ENCODE measurements around the gene CRCP. TPM values are rescaled to one million over a fixed set of nuclear protein-coding genes. Genes with fewer than 3 reads are reported as not detected.
"Not testable (repeated sequence)": the region's sequence is repeated elsewhere in the genome, so short reads cannot be mapped to it uniquely, and the experiment has no call there.

CRCP gene
- total and polyA plus RNA-seq, 7 experiments from 2014 or later, result 27.3 to 37.9 (median 32.1) TPM

GRCh38 chr7:66103994-66104393 lies 10.7 kb upstream of the CRCP start:
- H3K9me3 Mint-ChIP-seq; H3K4me3 Mint-ChIP-seq; H3K9me3 ChIP-seq (ENCODE audit: control insufficient read depth in 2 of 3, low read length in 3 of 3); H3K27me3 ChIP-seq (ENCODE audit: control insufficient read depth in 2 of 2, insufficient read depth in 2 of 2, low read length in 2 of 2); ATAC-seq; DNase-seq; H3K4me3 ChIP-seq (ENCODE audit: low read length); intact Hi-C loops (cut with micrococcal nuclease); H3K36me3 ChIP-seq (ENCODE audit: control insufficient read depth in 2 of 3, insufficient read depth in 3 of 3, low read length in 3 of 3); H3K36me3 Mint-ChIP-seq; H3K4me1 ChIP-seq (ENCODE audit: control insufficient read depth in 2 of 2, insufficient read depth in 2 of 2, low read length in 2 of 2); H3K27ac Mint-ChIP-seq; CTCF ChIA-PET; H3K27ac ChIP-seq (ENCODE audit: low read depth, low read length); H3K27me3 Mint-ChIP-seq: not testable (repeated sequence)
- POLR2A ChIA-PET, result interaction anchor here (0.7 kb wide), 1 partner anchor 1236 kb away, joined by 4 read pairs; no protein-coding TSS in a partner anchor
- H3K4me1 Mint-ChIP-seq, result peaks cover 11 to 15% (median 11%) of the 10 kb centered on the region in 7 donors

- Histone ChIP-seq H3K36me3 (ENCODE audit: control insufficient read depth in 2 of 3, insufficient read depth in 3 of 3, low read length in 3 of 3) (no peaks in the 10 kb centered on the region), H3K4me3 (ENCODE audit: low read length) (no peak overlapping the region), H3K9me3 (ENCODE audit: control insufficient read depth in 2 of 3, low read length in 3 of 3) (no peaks in the 10 kb centered on the region), H3K4me1 (ENCODE audit: control insufficient read depth in 2 of 2, insufficient read depth in 2 of 2, low read length in 2 of 2) (no peaks in the 10 kb centered on the region), H3K27me3 (ENCODE audit: control insufficient read depth in 2 of 2, insufficient read depth in 2 of 2, low read length in 2 of 2) (no peaks in the 10 kb centered on the region), H3K27ac (ENCODE audit: low read depth, low read length) (no peak overlapping the region)
- Mint-ChIP-seq H3K4me3 (no peak overlapping the region), H3K9me3 (no peaks in the 10 kb centered on the region), H3K36me3 (peaks cover 0 to 3% (median 0%) of the 10 kb centered on the region in 5 donors), H3K4me1 (peaks cover 1 to 6% (median 2%) of the 10 kb centered on the region in 7 donors), H3K27ac (peak overlapping the region in 1 of 9 donors; percentile 18), H3K27me3 (no peaks in the 10 kb centered on the region)
- CTCF ChIA-PET, result no interaction called here
- intact Hi-C loops (cut with micrococcal nuclease), result no loop called here
- no peak for DNase-seq
- no peak for ATAC-seq
- POLR2A ChIA-PET, result interaction anchor here (0.7 to 0.8 kb wide), 2 partner anchors 10 kb away, joined by 3 read pairs; no protein-coding TSS in a partner anchor
These were observed 9.3 kb upstream of the CRCP start for GRCh38 chr7:66105263-66105748.

GRCh38 chr7:66108410-66108809 lies 6.2 kb upstream of the CRCP start:
- H3K4me3 Mint-ChIP-seq; intact Hi-C loops (cut with micrococcal nuclease); H3K9me3 ChIP-seq (ENCODE audit: control insufficient read depth in 2 of 3, low read length in 3 of 3); H3K27me3 ChIP-seq (ENCODE audit: control insufficient read depth in 2 of 2, insufficient read depth in 2 of 2, low read length in 2 of 2); H3K4me3 ChIP-seq (ENCODE audit: low read length); H3K36me3 ChIP-seq (ENCODE audit: control insufficient read depth in 2 of 3, insufficient read depth in 3 of 3, low read length in 3 of 3); H3K27ac ChIP-seq (ENCODE audit: low read depth, low read length); H3K4me1 ChIP-seq (ENCODE audit: control insufficient read depth in 2 of 2, insufficient read depth in 2 of 2, low read length in 2 of 2); H3K9me3 Mint-ChIP-seq; H3K36me3 Mint-ChIP-seq; H3K27me3 Mint-ChIP-seq; H3K4me1 Mint-ChIP-seq; DNase-seq; H3K27ac Mint-ChIP-seq; ATAC-seq: not testable (repeated sequence)
- ChIA-PET POLR2A (interaction anchor here (0.6 kb wide), 1 partner anchor 926 kb away, joined by 3 read pairs; no protein-coding TSS in a partner anchor), CTCF (interaction anchor here (0.7 kb wide), 1 partner anchor 321 kb away, joined by 3 read pairs; no protein-coding TSS in a partner anchor)

- no peak overlapping the region for H3K27ac Mint-ChIP-seq
- peaks cover 5 to 11% of the 10 kb centered on the region in 2 donors for H3K4me1 ChIP-seq (ENCODE audit: control insufficient read depth in 2 of 2, insufficient read depth in 2 of 2, low read length in 2 of 2)
- H3K4me3 ChIP-seq (ENCODE audit: low read length), result no peak overlapping the region
- ATAC-seq, result no peak
- no peak overlapping the region for H3K4me3 Mint-ChIP-seq
- H3K4me1 Mint-ChIP-seq, result peaks cover 1 to 16% (median 11%) of the 10 kb centered on the region in 7 donors
- H3K27ac ChIP-seq (ENCODE audit: low read depth, low read length), result no peak overlapping the region
- no peaks in the 10 kb centered on the region for H3K9me3 ChIP-seq (ENCODE audit: control insufficient read depth in 2 of 3, low read length in 3 of 3)
- intact Hi-C loops (cut with micrococcal nuclease), result loop anchor here (10.0 kb wide), 5 partner anchors 94 to 1796 kb away; partner anchors contain the start of genes TPST1 (in 1 of the 2) and ZNF736 (in 1 of the 2)
- no peak for DNase-seq
- no peaks in the 10 kb centered on the region for H3K27me3 Mint-ChIP-seq
- H3K36me3 ChIP-seq (ENCODE audit: control insufficient read depth in 2 of 3, insufficient read depth in 3 of 3, low read length in 3 of 3), result peaks cover 0 to 5% (median 0%) of the 10 kb centered on the region in 3 experiments
- H3K9me3 Mint-ChIP-seq, result peaks cover 0 to 5% (median 0%) of the 10 kb centered on the region in 11 donors
- ChIA-PET CTCF (no interaction called here), POLR2A (no interaction called here)
- H3K36me3 Mint-ChIP-seq, result peaks cover 0 to 9% (median 3%) of the 10 kb centered on the region in 5 donors
- no peaks in the 10 kb centered on the region for H3K27me3 ChIP-seq (ENCODE audit: control insufficient read depth in 2 of 2, insufficient read depth in 2 of 2, low read length in 2 of 2)
These were observed 3.8 kb upstream of the CRCP start for GRCh38 chr7:66110856-66111255.

GRCh38 chr7:66116680-66117420 lies 2.2 kb downstream of the CRCP start:
- H3K27ac ChIP-seq (ENCODE audit: low read depth, low read length); H3K9me3 Mint-ChIP-seq; POLR2A ChIA-PET; CTCF ChIA-PET; H3K27me3 Mint-ChIP-seq; H3K4me3 ChIP-seq (ENCODE audit: low read length); ATAC-seq; DNase-seq; H3K27me3 ChIP-seq (ENCODE audit: control insufficient read depth in 2 of 2, insufficient read depth in 2 of 2, low read length in 2 of 2); H3K36me3 ChIP-seq (ENCODE audit: control insufficient read depth in 2 of 3, insufficient read depth in 3 of 3, low read length in 3 of 3); H3K9me3 ChIP-seq (ENCODE audit: control insufficient read depth in 2 of 3, low read length in 3 of 3): not testable (repeated sequence)
- Mint-ChIP-seq H3K4me1 (peaks cover 28 to 62% (median 53%) of the 10 kb centered on the region in 7 donors), H3K36me3 (peaks cover 0 to 19% (median 9%) of the 10 kb centered on the region in 5 donors), H3K27ac (peak overlapping the region in 8 of 9 donors; percentile 35 to 98 (median 66)), H3K4me3 (peak overlapping the region; percentile 43 to 98 (median 76))
- H3K4me1 ChIP-seq (ENCODE audit: control insufficient read depth in 2 of 2, insufficient read depth in 2 of 2, low read length in 2 of 2), result peaks cover 14 to 26% of the 10 kb centered on the region in 2 donors
- intact Hi-C loops (cut with micrococcal nuclease), result loop anchor here (10.0 kb wide), 5 partner anchors 88 to 1802 kb away; partner anchors contain the start of genes TPST1 (in 1 of the 2) and ZNF736 (in 1 of the 2)

- ChIA-PET POLR2A (no interaction called here), CTCF (no interaction called here)
- Histone ChIP-seq H3K27ac (ENCODE audit: low read depth, low read length) (no peak overlapping the region), H3K27me3 (ENCODE audit: control insufficient read depth in 2 of 2, insufficient read depth in 2 of 2, low read length in 2 of 2) (no peaks in the 10 kb centered on the region), H3K9me3 (ENCODE audit: control insufficient read depth in 2 of 3, low read length in 3 of 3) (no peaks in the 10 kb centered on the region), H3K36me3 (ENCODE audit: control insufficient read depth in 2 of 3, insufficient read depth in 3 of 3, low read length in 3 of 3) (peaks cover 0 to 7% (median 0%) of the 10 kb centered on the region in 3 experiments), H3K4me1 (ENCODE audit: control insufficient read depth in 2 of 2, insufficient read depth in 2 of 2, low read length in 2 of 2) (peaks cover 19 to 26% of the 10 kb centered on the region in 2 donors), H3K4me3 (ENCODE audit: low read length) (no peak overlapping the region)
- Mint-ChIP-seq H3K27me3 (no peaks in the 10 kb centered on the region), H3K4me1 (peaks cover 28 to 68% (median 57%) of the 10 kb centered on the region in 7 donors), H3K27ac (peak overlapping the region in 3 of 9 donors; percentile 26 to 67 (median 44)), H3K9me3 (peaks cover 0 to 5% (median 0%) of the 10 kb centered on the region in 11 donors), H3K4me3 (peak overlapping the region in 4 of 10 donors; percentile 9 to 32 (median 18)), H3K36me3 (peaks cover 0 to 19% (median 9%) of the 10 kb centered on the region in 5 donors)
- no peak for ATAC-seq
- no peak for DNase-seq
- intact Hi-C loops (cut with micrococcal nuclease), result loop anchor here (10.0 kb wide), 5 partner anchors 86 to 1804 kb away; partner anchors contain the start of genes TPST1 (in 1 of the 2) and ZNF736 (in 1 of the 2)
These were observed 4.0 kb downstream of the CRCP start for GRCh38 chr7:66118603-66119002.

Measured in naive thymus-derived CD4-positive, alpha-beta T cell (primary cell).